Hepatocyte (in vitro differentiated cells): ENCODE measurements around the gene CHD9. TPM values are rescaled to one million over a fixed set of nuclear protein-coding genes. Genes with fewer than 3 reads are reported as not detected.

Source experiments
- DNase-seq: peaks from one replicate; pipeline ENCODE4 v3.0.0-alpha.2; 2016; ENCODE audit warnings: low spot score
- H2AFZ ChIP-seq: fragments of 200-600 bp; sonication (generic); 2 replicates; pipeline ENCODE4 v1.6.0; 2016; ENCODE audit warnings: antibody characterized with exemption, mild to moderate bottlenecking
- H3K27ac ChIP-seq: fragments of 200-600 bp; sonication (generic); 2 replicates; pipeline ENCODE4 v1.5.1; 2016; ENCODE audit warnings: mild to moderate bottlenecking
- H3K27me3 ChIP-seq: fragments of 200-600 bp; sonication (generic); 2 replicates; pipeline ENCODE4 v1.6.1; 2016
- H3K36me3 ChIP-seq: fragments of 200-600 bp; sonication (generic); replicated peaks from 2 replicates; pipeline ENCODE4 v1.5.1; 2016; ENCODE audit warnings: low read depth; ENCODE audit not compliant: insufficient read depth
- H3K4me1 ChIP-seq: fragments of 200-600 bp; sonication (generic); 2 replicates; pipeline ENCODE4 v1.5.1; 2016; ENCODE audit warnings: mild to moderate bottlenecking, moderate library complexity; ENCODE audit not compliant: insufficient read depth
- H3K4me2 ChIP-seq: fragments of 200-600 bp; sonication (generic); 2 replicates; pipeline ENCODE4 v1.6.0; 2016
- H3K4me3 ChIP-seq: fragments of 200-600 bp; sonication (generic); 2 replicates; pipeline ENCODE4 v1.5.1; 2016; ENCODE audit warnings: mild to moderate bottlenecking
- H3K79me2 ChIP-seq: fragments of 200-600 bp; sonication (generic); 2 replicates; pipeline ENCODE4 v1.6.0; 2017; ENCODE audit warnings: mild to moderate bottlenecking
- H3K9me2 ChIP-seq: fragments of 200-600 bp; sonication (generic); replicated peaks from 2 replicates; pipeline ENCODE4 v1.6.0; 2017; ENCODE audit warnings: mild to moderate bottlenecking; ENCODE audit not compliant: insufficient read depth
- H3K9me3 ChIP-seq: fragments of 200-600 bp; sonication (generic); 2 replicates; pipeline ENCODE4 v1.5.1; 2016; ENCODE audit warnings: low read depth, mild to moderate bottlenecking
- H4K20me1 ChIP-seq: fragments of 200-600 bp; sonication (generic); 2 replicates; pipeline ENCODE4 v1.6.0; 2016; ENCODE audit warnings: mild to moderate bottlenecking; ENCODE audit not compliant: insufficient read depth, poor library complexity, severe bottlenecking
- CTCF ChIP-seq: fragments of 200-600 bp; sonication (generic); IDR thresholded peaks from 2 replicates; pipeline ENCODE4 v1.5.1; 2016; ENCODE audit warnings: antibody characterized with exemption, mild to moderate bottlenecking; ENCODE audit not compliant: poor library complexity
- EZH2 ChIP-seq: fragments of 200-600 bp; sonication (generic); IDR thresholded peaks from 2 replicates; pipeline ENCODE4 v1.6.1; 2016; ENCODE audit warnings: antibody characterized with exemption, mild to moderate bottlenecking, borderline replicate concordance
- EZH2phosphoT487 ChIP-seq: fragments of 200-600 bp; sonication (generic); IDR thresholded peaks from one replicate; pipeline ENCODE4 v1.6.1; 2018; ENCODE audit warnings: antibody characterized with exemption, mild to moderate bottlenecking, low read depth, moderate library complexity; ENCODE audit not compliant: unreplicated experiment, severe bottlenecking
- WGBS: methylation state at CpG from one replicate; pipeline ENCODE4 v1.1.6; 2016; ENCODE audit warnings: low lambda C conversion rate; ENCODE audit errors: missing lambda C conversion rate; 5-methylcytosine and 5-hydroxymethylcytosine counted together
- polyA plus RNA-seq: library from polyadenylated mRNA; unstranded; fragments of >200 nt; fragmentation: Nextera tagmentation; extraction: Ambion mirVana; gene quantifications from 2 replicates; pipeline ENCODE4 v1.2.1, GENCODE V29; 2016
- total RNA-seq: library from RNA; depleted of rRNA; stranded (reverse); fragments of >200 nt; gene quantifications from 2 replicates; pipeline ENCODE4 v1.2.3, GENCODE V29; 2014

CHD9 gene
- total and polyA plus RNA-seq, 2 experiments from 2014 or later, result 54.9 to 68.2 TPM

- DNase-seq, result no peak
- WGBS, result 98% methylated on average over 3 of the region's 3 CpGs
- no peaks in the 10 kb centered on the region for H3K27me3 ChIP-seq
- TF ChIP-seq EZH2phosphoT487 (no peak), CTCF (no peak), EZH2 (no peak)
- H3K79me2 ChIP-seq, result peaks cover 76% of the 10 kb centered on the region
- H3K4me2 ChIP-seq, result peak overlapping the region; percentile 77
- H3K9me2 ChIP-seq, result no peaks in the 10 kb centered on the region
- H3K36me3 ChIP-seq, result no peaks in the 10 kb centered on the region
- no peaks in the 10 kb centered on the region for H3K9me3 ChIP-seq
- H3K4me3 ChIP-seq, result peak overlapping the region; percentile 11
- H2AFZ ChIP-seq, result no peak overlapping the region
- peaks cover 6% of the 10 kb centered on the region for H3K4me1 ChIP-seq
- H4K20me1 ChIP-seq, result peaks cover 7% of the 10 kb centered on the region
- no peak overlapping the region for H3K27ac ChIP-seq
Observed at GRCh38 chr16:53211253-53211652, 156.5 kb downstream of the CHD9 start.

DNA sequence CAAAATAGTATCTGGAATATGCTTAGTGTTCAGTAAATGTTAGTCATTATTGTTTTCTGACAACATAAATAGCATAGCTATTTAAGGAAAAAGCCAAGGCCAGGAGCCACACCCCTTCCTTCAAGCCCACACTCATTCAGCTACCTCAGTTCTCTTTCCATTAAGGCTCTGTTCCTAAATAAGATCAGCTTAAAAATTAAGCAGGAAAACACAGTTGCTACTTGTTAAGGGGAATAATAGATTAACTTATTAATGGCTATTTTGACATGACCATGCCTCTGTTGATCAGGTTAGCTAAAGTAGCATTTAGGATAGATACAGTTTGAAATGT, 158.1 kb downstream of the CHD9 start:
- H3K27ac ChIP-seq, result no peak overlapping the region
- H3K4me1 ChIP-seq, result no peaks in the 10 kb centered on the region
- H3K27me3 ChIP-seq, result no peaks in the 10 kb centered on the region
- H3K9me3 ChIP-seq, result no peaks in the 10 kb centered on the region
- TF ChIP-seq CTCF (no peak), EZH2 (no peak), EZH2phosphoT487 (no peak)
- peaks cover 92% of the 10 kb centered on the region for H3K79me2 ChIP-seq
- H3K4me3 ChIP-seq, result no peak overlapping the region
- H3K36me3 ChIP-seq, result no peaks in the 10 kb centered on the region
- H3K9me2 ChIP-seq, result no peaks in the 10 kb centered on the region
- no peak overlapping the region for H3K4me2 ChIP-seq
- peaks cover 13% of the 10 kb centered on the region for H4K20me1 ChIP-seq
- no peak overlapping the region for H2AFZ ChIP-seq
- DNase-seq, result no peak

- Histone ChIP-seq H4K20me1 (peaks cover 13% of the 10 kb centered on the region), H3K27ac (no peak overlapping the region), H3K4me1 (no peaks in the 10 kb centered on the region), H3K4me2 (no peak overlapping the region), H3K4me3 (no peak overlapping the region), H3K9me3 (no peaks in the 10 kb centered on the region), H3K79me2 (peaks cover 99% of the 10 kb centered on the region), H2AFZ (no peak overlapping the region), H3K27me3 (no peaks in the 10 kb centered on the region), H3K9me2 (no peaks in the 10 kb centered on the region), H3K36me3 (no peaks in the 10 kb centered on the region)
- 96% methylated on average over 2 of the region's 2 CpGs for WGBS
- DNase-seq, result no peak
- TF ChIP-seq CTCF (no peak), EZH2phosphoT487 (no peak), EZH2 (no peak)
Observed at GRCh38 chr16:53213542-53213941, 158.8 kb downstream of the CHD9 start.

GRCh38 chr16:53216798-53217197, 162.0 kb downstream of the CHD9 start:
- Histone ChIP-seq H3K79me2 (peaks cover 94% of the 10 kb centered on the region), H3K9me3 (no peaks in the 10 kb centered on the region), H3K4me3 (no peak overlapping the region), H3K36me3 (no peaks in the 10 kb centered on the region), H2AFZ (no peak overlapping the region), H3K4me2 (no peak overlapping the region), H4K20me1 (peaks cover 19% of the 10 kb centered on the region), H3K27me3 (no peaks in the 10 kb centered on the region), H3K9me2 (no peaks in the 10 kb centered on the region), H3K4me1 (peaks cover 6% of the 10 kb centered on the region), H3K27ac (no peak overlapping the region)
- 92% methylated on average over 2 of the region's 2 CpGs for WGBS
- no peak for TF ChIP-seq CTCF
- TF ChIP-seq EZH2, result no peak
- no peak for TF ChIP-seq EZH2phosphoT487
- no peak for DNase-seq
